HG02588 (cell line): ENCODE data around the gene PODXL.
A peak's percentile ranks its signal among the peaks of the same experiment; 100 is the strongest.

Experiments
- ATAC-seq: cut with Tn5 transposase; IDR thresholded peaks from one replicate; pipeline ENCODE4 v1.9.1; 2021; ENCODE audit warnings: mild to moderate bottlenecking, moderate library complexity; ENCODE audit not compliant: unreplicated experiment

PODXL gene

GRCh38 chr7:131556053-131556908 is at the start of gene PODXL:
Gene PODXL (minus strand): TSS chr7:131556628. CDS start chr7:131556359, 269 bp downstream.
- peak; percentile 72 for ATAC-seq

GRCh38 chr7:131605280-131605878 is 49.0 kb upstream of the PODXL start:
- no peak for ATAC-seq

DNA sequence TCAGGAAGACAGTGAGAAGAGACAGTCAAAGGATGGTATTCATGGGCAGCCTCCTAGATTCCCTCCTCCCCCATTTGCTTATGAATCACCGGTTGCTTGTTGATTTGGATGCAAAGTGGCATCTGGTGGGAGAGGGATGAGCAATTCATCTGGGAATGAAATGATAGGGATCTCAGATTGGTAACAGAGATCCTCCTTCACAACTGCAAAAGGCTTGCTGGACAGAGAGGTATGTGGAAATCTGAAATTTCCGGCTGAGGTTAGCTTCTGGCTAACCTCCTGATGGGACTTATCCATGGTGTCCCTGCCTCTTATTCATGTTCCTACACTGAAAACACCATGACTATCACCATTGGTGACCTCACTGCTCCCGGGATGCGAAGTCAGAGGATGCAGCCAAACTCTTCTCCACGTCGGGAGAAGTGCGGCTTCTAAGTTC is 48.4 kb upstream of the PODXL start:
- ATAC-seq = no peak

GRCh38 chr7:131603932-131604331 is 47.5 kb upstream of the PODXL start:
- no peak for ATAC-seq

- no peak for ATAC-seq
These were observed 46.6 kb upstream of the PODXL start for GRCh38 chr7:131602994-131603372.

DNA sequence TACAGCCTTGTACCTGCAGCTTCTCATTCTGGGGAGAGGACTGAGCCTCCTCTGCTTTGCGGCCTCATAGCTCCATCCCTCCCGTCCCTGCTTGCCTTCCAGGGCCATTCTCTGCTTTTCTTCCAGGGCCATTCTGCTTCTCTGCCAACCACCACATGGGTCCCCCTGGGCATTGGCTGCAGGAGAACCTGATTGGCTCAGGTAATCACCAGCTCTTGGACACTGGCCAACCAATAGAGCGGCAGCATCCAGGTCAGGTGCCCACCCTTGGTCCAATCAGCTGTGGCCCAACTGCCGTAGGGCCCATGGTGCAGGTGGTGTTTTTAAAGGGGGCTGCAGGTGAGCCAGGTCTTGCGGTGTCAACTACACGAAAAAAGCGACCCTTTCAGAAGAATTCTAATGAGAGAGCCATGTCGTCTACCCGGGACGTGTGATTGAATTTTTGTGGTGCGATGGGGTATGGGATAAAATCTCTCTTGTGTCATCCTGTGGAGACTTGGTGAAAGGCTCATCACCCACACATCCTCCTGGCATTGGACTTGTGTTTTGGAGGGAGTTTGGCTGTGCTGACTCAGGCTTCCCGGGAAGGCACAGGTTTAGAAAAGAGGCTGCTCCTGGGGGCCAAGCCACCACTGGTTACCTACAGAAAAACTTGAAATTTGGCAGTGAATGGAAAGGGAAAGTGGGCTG is 46.0 kb upstream of the PODXL start:
- no peak for ATAC-seq

DNA sequence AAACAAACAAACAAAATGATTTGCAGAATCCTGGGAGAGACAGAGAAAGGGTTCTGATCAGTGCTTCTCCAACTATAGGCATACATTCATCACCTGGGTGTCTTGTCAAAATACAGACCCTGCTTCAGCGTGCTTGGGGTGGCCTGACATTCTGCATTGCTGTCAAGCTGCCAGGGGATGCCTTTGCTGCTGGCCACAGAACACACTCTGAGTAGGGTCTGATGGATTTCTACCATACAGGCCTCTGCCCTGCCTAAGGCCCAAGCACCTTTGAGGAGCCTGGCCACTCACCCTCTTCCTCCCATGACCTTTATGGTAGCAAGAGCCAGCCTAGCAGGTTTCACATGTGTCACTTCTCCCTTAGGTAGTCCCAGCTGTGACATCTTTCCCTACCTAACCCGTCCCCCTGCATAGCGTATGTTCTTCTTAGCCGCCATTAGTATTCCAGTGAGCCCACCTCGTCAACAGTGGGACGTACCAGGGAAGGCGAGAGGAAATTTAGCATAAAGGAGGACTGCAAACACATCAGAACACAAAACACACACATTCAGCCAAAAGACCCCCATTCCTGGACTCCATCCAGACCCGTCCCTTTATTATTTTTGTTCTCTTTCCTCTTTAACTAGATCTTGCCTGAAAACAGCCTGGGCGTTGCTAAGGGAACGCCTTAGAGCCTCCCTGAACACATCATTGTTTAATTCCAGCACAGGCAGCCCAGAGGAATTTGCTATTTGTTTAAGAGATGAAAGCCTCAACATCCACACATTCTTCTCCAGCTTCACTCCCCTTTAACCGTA is 43.9 kb upstream of the PODXL start:
- ATAC-seq = no peak

DNA sequence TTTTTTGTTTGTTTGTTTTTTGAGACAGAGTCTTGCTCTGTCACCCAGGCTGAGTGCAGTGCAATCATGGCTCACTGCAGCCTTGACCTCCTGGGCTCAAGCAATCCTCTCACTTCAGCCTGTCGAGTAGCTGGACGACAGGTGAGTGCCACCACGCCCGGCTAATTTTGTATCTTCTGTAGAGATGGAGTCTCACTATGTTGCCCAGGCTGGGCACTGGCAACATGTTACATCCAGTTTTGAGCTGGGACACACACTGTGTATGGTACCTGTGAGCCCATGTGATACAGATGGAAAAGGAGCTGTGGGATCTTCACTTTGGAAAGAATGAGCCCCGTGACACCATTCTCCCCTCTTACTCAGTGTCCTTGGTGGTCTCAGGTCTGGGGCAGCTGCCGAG is 40.4 kb upstream of the PODXL start:
- no peak for ATAC-seq

DNA sequence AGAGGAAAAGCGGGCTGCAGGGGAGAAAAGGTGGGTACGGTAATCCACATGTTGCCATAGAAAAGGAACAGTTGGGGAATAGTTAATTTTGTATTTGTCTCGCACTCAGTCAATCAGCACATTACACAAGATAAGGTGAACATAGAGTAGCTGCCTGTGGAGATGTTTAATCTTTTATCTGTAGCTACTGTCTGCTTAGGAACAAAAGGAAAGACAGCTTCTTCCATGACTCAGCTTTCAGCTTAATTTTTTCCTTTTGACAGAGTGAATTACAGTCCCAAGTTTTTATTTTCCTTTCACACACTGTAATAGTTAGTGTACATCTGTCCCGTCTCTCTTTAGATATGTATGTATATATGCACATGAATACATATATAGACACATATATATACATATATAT is 39.3 kb upstream of the PODXL start:
- no peak for ATAC-seq

DNA sequence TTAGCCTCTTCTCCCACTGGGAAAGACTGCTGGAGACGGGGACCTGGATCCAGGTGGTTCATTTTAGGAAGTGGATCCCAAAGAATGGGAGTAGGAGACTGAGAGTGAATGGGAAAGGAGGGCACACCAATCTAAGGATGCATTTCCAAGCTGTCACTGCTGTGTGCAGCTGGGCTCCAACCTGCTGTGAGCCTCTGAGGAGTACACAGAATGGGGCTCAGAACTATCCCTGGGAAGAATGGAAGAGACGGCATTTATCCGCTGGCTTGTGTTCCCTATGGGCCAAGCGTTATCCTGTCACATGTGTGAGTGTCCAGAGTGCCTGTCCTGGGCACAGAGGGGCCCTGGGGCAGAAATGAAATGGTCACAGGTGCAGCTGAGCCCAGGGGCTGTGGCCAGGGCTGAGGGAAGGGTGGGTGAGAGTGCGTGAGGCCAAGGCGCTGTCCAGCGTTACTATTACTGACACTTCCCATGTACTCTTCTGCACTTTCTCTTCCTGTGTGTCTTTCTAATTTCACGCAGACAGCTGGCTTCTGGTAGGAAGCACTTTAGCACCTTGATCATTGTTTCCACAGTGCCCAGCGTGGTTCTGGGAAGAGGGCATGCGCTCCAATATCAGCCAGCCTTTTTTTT is 35.4 kb upstream of the PODXL start:
- ATAC-seq = no peak

GRCh38 chr7:131587315-131587923 is 31.0 kb upstream of the PODXL start:
- no peak for ATAC-seq

GRCh38 chr7:131586759-131587158 is 30.3 kb upstream of the PODXL start:
- no peak for ATAC-seq

DNA sequence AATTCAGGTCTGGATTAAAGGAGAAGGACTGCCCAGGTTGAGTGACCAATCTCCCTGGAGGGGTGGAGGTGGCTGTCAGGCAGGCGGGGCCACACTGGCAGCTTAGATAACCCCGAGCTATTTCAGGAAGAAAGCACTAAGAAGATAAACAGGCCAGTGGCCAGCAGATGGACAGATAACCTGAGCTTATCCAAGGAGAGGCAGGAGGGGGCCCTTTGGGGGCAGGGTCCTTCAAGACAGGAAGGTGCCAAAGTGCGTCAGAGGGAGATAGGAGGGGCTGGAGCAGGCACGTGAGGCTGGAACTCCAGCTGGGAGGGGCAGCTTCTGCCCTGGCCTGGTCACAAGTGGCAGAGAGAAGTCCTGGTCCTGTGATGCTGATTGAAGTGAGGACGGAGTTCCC is 29.8 kb upstream of the PODXL start:
- no peak for ATAC-seq

DNA sequence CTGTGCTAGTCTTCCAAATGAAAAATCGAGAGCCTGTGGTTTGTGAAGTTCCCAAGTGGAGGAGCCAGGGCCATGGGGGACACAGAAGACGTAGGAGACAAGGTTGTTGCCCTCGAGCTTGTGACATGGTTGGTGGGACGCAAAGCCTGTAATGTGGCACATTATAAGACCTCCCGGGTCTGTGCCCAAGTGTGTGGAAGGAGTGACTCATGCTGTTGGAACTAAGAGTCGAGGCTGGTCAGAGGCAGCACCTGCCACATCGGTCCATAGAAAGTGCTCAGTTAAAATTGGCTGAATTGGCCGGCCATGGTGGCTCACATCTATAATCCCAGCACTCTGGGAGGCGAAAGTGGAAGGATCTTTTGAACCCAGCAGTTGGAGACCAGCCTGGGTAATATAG is 27.0 kb upstream of the PODXL start:
- no peak for ATAC-seq

DNA sequence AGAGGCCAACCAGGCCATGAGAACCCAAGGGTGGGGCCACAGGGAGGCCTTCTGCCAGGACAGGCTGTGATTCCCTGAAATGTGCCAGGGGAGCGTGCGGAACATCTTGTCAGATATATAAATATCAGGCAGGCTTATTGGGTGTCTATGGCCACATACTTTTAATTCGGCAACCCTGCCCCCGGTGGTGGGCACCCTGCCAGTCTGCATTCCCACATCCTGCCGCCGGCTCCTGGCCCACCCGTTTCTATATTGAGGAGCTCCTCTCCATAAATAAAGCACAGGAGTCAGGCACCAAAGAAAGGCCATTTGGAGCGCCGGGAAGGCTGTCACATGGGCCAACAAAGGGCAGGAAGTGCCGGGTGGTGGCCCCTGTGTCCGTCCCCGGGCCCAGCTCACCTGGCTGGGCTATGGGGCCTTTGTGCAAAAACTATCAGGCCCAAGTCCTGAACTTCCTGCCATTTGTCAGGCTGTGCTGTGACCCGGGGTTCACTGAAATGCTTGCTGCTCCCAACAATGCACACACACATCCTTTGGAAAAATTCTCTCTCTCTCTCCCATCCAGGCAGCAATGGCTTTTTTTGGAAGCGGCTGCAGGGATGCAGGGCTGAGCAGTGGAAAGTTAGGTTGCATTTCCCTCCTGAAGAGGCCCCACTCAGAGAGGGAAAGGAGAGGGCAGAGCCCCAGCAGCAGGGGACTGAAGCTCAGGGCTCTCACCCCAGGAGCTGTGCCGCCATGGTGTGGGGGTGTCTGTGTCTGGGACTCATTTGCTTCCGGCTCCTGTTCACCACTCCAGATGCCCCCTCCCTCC is 25.0 kb upstream of the PODXL start:
- no peak for ATAC-seq

DNA sequence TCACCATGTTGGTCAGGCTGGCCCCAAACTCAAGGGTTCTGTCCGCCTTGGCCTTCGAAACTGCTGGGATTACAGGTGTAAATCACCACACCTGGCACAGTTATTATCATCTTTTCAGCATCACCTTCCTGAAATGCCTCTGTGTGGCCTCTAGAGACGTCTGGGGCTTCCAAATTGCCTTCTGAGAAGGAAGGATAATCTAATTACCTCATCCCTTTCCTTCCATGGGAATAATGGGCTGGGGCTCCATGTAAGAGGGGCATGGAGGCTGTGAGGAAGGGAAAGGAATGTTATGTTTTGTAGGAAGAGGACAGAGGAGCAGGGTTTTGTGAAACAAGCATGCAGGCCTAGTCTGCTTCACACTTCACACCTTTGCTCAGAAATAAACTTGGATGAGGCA is 22.2 kb upstream of the PODXL start:
- no peak for ATAC-seq

DNA sequence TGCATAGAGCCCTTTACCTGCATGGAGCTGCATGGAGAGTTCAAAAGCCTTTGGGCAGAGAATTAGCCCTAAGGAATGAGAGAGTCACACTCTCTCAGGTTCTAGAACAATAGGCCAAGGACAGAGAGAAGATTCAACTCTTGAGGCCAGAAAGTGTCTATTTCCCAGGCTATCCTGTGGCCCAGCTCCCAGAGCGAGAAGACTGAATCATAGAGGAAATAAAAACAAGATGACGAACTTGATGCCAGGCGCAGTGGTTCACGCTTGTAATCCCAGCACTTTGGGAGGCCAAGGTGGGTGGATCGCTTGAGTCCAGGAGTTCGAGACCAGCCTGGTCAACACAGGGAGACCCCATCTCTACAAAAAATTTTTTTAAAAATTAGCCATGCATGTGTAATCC is 18.3 kb upstream of the PODXL start:
- no peak for ATAC-seq

DNA sequence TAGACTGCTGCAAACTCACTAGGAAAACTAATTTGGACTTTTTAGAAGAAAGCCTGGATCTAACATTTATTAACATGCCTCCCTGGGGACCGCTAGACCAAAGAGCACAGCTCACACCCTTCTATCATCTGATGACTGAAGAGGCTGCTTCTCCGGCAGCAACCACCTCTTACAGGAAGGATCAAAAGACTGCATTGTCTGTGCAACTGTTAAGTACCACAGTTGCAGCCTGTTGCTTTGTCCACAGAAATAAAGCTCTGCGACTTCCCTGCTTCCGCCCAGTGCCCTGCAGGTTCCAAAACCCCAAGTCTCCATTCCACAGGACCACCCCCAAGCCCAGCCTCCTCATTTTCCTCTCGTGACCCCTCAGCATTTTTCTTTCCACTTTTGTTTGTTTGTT is 14.0 kb upstream of the PODXL start:
- ATAC-seq = no peak

GRCh38 chr7:131568970-131569369 is 12.5 kb upstream of the PODXL start:
- ATAC-seq = no peak
